T-helper 1 cell treated with Interleukin-12 subunit alpha and Interleukin-12 subunit beta and Interleukin-4 antibody, amounts not matched to agents 30 μg/mL and 1 μg/mL, for 36 hours (primary cell): ENCODE data around the gene MYL12B.

Source experiments
- H3K27ac Mint-ChIP-seq: one replicate; pipeline ENCODE4 v1.8.0; 2021; ENCODE audit warnings: mild to moderate bottlenecking, mixed read lengths
- H3K27me3 Mint-ChIP-seq: one replicate; pipeline ENCODE4 v1.8.0; 2021; ENCODE audit warnings: low read depth, mixed read lengths
- H3K36me3 Mint-ChIP-seq: one replicate; pipeline ENCODE4 v1.8.0; 2021; ENCODE audit warnings: low read depth, mixed read lengths
- H3K4me1 Mint-ChIP-seq: one replicate; pipeline ENCODE4 v1.8.0; 2021; ENCODE audit warnings: low read depth, mixed read lengths
- H3K4me3 Mint-ChIP-seq: one replicate; pipeline ENCODE4 v1.8.0; 2021; ENCODE audit warnings: mild to moderate bottlenecking, moderate library complexity, mixed read lengths
- H3K9me3 Mint-ChIP-seq: one replicate; pipeline ENCODE4 v1.8.0; 2021; ENCODE audit warnings: mixed read lengths

Gene MYL12B

GRCh38 chr18:3248062-3248657, 13.8 kb upstream of the MYL12B start:
- Mint-ChIP-seq H3K27ac (peak overlapping the region; percentile 95), H3K4me1 (peaks cover 42% of the 10 kb centered on the region), H3K9me3 (no peaks in the 10 kb centered on the region), H3K27me3 (no peaks in the 10 kb centered on the region), H3K4me3 (peak overlapping the region; percentile 86), H3K36me3 (peaks cover 42% of the 10 kb centered on the region)

DNA sequence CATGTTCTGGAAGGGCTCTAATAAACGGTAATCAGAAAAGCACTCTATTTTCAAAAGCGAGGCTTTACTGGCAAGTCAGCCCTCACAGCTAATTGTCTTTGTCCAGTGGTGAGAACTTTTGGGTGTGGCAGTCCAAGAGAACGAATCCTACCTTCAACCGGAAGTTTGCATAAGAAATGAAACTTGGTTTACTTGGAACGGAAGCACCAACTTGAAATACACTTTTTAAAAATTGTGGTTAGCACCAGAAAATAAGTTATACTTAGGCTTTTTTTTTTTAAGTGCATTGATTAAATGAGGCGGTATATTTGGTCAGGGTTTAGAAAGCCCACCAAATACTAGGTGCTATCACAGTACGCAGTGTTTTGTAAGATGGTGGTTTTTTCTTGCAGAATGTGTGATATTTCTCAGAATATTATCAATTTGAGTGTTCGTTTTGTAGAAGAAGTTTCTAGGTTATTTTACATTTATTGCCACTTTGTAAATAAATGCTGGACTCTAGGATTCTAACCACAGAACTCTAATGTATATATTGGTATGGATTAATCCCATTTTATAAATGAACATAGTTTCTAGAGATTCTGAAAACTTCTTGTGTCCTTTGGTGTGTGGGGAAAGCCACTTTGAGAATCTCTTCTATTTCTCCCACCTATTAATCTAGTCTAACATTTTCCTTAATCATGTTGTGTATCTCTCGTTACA, 13.1 kb upstream of the MYL12B start:
- H3K27ac Mint-ChIP-seq = peak overlapping the region; percentile 95
- peak overlapping the region; percentile 86 for H3K4me3 Mint-ChIP-seq
- H3K4me1 Mint-ChIP-seq = peaks cover 48% of the 10 kb centered on the region
- no peaks in the 10 kb centered on the region for H3K9me3 Mint-ChIP-seq
- peaks cover 48% of the 10 kb centered on the region for H3K36me3 Mint-ChIP-seq
- H3K27me3 Mint-ChIP-seq = no peaks in the 10 kb centered on the region

- Mint-ChIP-seq H3K4me3 (peak overlapping the region; percentile 86), H3K27ac (peak overlapping the region; percentile 88), H3K4me1 (peaks cover 54% of the 10 kb centered on the region), H3K9me3 (no peaks in the 10 kb centered on the region), H3K36me3 (peaks cover 58% of the 10 kb centered on the region), H3K27me3 (no peaks in the 10 kb centered on the region)
These were observed 11.5 kb upstream of the MYL12B start for GRCh38 chr18:3250237-3251107.

DNA sequence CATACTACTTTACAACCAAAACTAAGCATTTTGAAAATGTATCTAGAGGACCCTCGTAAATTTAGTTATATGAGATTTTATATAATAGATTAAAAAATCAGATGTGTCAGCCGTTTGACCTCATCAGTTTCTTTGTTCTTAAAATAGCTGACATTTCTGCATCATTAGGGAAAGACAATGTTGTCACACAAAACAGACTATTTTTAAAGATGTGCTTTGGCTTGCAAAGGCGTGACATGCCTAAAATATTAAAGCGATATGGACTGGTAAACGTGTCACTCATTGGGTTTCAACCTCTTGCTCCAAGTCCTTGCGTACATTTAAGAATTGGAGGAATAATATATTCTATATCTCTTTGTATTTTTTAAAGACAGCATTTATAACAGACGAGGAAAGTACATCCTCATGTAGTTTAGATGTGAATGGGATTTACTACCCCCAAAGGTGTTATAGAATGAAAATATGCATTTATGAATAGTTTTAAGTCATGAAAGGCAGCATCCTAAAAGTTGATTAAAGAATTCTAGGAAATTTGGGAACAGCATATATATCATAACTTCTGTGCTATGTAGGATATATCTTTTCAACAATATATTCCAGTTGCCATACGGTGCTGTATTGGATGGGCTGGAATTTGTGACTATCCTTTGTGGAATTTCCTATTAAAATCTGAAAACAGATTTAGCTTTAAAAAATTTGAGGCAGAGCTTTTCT, 10.5 kb upstream of the MYL12B start:
- Mint-ChIP-seq H3K27me3 (no peaks in the 10 kb centered on the region), H3K4me3 (peak overlapping the region; percentile 21), H3K4me1 (peaks cover 55% of the 10 kb centered on the region), H3K9me3 (no peaks in the 10 kb centered on the region), H3K27ac (no peak overlapping the region), H3K36me3 (peaks cover 64% of the 10 kb centered on the region)

- Mint-ChIP-seq H3K27ac (no peak overlapping the region), H3K4me3 (peak overlapping the region; percentile 14), H3K27me3 (no peaks in the 10 kb centered on the region), H3K36me3 (peaks cover 68% of the 10 kb centered on the region), H3K9me3 (no peaks in the 10 kb centered on the region), H3K4me1 (peaks cover 60% of the 10 kb centered on the region)
These were observed 10.0 kb upstream of the MYL12B start for GRCh38 chr18:3251963-3252277.

- Mint-ChIP-seq H3K27me3 (no peaks in the 10 kb centered on the region), H3K4me1 (peaks cover 69% of the 10 kb centered on the region), H3K27ac (no peak overlapping the region), H3K4me3 (peak overlapping the region; percentile 9), H3K36me3 (peaks cover 77% of the 10 kb centered on the region), H3K9me3 (no peaks in the 10 kb centered on the region)
These were observed 9.1 kb upstream of the MYL12B start for GRCh38 chr18:3252843-3253242.

DNA sequence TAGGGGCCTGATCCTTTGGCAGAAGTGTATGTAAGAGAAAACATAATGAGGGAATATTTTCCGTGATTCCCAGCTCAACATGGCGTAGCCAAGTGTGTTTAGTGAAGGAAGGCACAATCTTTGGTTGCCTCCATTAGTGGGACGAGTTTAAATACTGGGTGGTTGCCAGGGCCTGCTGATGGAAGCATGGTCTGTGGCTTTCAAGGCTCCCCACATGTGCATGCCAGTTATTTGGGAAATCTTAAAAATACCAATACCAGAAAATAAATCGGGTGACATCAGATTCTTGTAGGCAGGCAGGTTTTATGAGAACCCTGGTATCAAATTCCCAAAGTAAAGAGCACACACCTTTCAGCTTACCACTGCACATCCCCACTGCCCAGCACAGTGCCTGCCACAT, 7.2 kb upstream of the MYL12B start:
- H3K27me3 Mint-ChIP-seq = no peaks in the 10 kb centered on the region

GRCh38 chr18:3255611-3256165, 6.2 kb upstream of the MYL12B start:
- Mint-ChIP-seq H3K27me3 (no peaks in the 10 kb centered on the region), H3K9me3 (no peaks in the 10 kb centered on the region), H3K4me3 (no peak overlapping the region), H3K27ac (peak overlapping the region; percentile 41), H3K4me1 (peaks cover 80% of the 10 kb centered on the region), H3K36me3 (peaks cover 63% of the 10 kb centered on the region)

More for the DNA sequence above, 7.2 kb upstream of the MYL12B start:
- Mint-ChIP-seq H3K4me1 (peaks cover 82% of the 10 kb centered on the region), H3K4me3 (no peak overlapping the region), H3K27ac (peak overlapping the region; percentile 31), H3K36me3 (peaks cover 71% of the 10 kb centered on the region), H3K9me3 (no peaks in the 10 kb centered on the region)

DNA sequence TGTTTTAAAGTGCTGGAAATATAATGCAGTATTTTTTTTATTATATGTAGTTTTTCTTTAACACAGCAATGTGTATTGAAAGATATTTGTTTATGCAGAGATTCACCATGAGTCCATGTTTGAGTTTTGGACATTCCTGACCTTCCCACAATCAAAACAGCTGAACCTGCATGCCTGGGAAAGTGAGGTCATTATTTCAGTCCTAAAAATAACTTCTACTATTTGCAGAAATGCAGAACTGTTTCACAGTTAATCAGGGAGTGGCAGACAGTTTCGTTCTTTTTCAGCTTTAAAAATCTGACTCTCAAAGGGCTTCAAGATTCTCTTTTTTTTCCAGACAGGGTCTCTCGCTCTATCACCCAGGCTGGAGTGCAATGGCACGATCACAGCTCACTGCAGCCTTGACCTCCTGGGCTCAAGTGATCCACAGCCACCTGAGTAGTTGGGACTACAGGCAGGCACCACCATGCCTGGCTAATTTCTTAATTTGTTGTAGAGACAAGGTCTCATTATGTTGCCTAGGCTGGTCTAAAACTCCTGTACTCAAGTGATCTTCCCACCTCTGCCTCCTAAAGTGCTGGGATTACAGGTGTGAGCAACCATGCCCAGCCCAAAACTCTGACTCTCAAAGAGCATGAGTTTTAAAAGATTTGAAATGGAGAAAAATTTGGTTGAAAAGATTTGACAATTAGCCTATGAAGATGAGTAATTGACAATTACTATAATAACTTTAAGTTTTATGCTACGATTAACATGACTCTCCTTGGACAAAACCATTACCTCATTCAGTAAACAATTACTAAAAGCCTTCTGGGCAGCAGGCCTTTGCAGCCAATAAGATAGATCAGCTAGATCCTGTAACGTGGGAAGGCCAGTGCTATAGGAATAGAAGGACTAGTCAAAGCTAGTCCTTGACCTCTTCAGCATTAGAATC, 5.0 kb upstream of the MYL12B start:
- Mint-ChIP-seq H3K27me3 (no peaks in the 10 kb centered on the region), H3K27ac (no peak overlapping the region), H3K4me1 (peaks cover 76% of the 10 kb centered on the region), H3K4me3 (no peak overlapping the region), H3K36me3 (peaks cover 64% of the 10 kb centered on the region), H3K9me3 (no peaks in the 10 kb centered on the region)

DNA sequence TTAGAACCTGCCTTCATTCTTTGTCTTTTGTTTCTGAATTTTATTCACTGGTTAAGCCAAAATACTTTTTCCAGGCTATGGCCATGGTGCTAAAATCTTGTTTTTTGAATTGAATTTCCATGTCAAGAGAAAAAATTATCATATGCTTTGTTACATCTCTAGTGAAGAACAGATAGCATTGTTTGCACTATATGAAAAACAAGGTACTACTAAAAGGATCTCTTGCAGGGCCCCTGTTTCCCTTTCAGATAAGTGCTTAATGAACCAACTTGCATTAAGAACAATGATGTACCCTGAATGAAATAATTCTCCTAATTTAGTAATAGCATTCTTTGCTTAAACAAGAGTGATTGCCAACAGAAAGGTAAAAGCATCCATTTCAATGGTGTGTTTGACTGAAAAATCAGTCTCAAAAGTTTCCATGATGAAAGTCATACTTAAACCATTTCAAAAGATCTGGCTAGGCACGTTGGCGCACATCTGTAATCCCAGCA, 4.3 kb upstream of the MYL12B start:
- no peaks in the 10 kb centered on the region for H3K27me3 Mint-ChIP-seq
- peaks cover 63% of the 10 kb centered on the region for H3K36me3 Mint-ChIP-seq
- no peaks in the 10 kb centered on the region for H3K9me3 Mint-ChIP-seq
- H3K27ac Mint-ChIP-seq = peak overlapping the region; percentile 81
- peak overlapping the region; percentile 23 for H3K4me3 Mint-ChIP-seq
- H3K4me1 Mint-ChIP-seq = peaks cover 74% of the 10 kb centered on the region

DNA sequence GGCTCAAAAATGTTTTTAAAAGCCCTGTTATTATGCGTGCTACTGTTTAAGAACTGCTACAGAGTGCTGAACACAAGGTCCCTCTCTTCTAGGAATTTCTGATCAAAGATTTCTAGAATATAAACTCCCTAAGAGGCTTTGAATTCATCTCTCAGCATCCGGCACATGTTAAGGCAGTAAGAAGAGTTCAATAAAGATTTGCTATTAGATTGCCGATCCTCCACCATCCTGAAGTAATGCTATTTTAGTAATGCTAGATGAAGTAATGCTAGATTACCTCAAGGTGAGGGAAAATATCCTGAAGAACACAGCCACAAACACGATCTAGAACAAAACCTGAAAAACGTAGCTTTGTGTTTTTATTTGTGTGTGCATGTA, 949 bp upstream of the MYL12B start:
- no peaks in the 10 kb centered on the region for H3K27me3 Mint-ChIP-seq
- H3K27ac Mint-ChIP-seq = peak overlapping the region; percentile 99
- no peaks in the 10 kb centered on the region for H3K9me3 Mint-ChIP-seq
- H3K36me3 Mint-ChIP-seq = peaks cover 37% of the 10 kb centered on the region
- H3K4me3 Mint-ChIP-seq = peak overlapping the region; percentile 96
- peaks cover 75% of the 10 kb centered on the region for H3K4me1 Mint-ChIP-seq

- H3K27me3 Mint-ChIP-seq = no peaks in the 10 kb centered on the region
- peak overlapping the region; percentile 70 for H3K27ac Mint-ChIP-seq
- peak overlapping the region; percentile 89 for H3K4me3 Mint-ChIP-seq
These were observed 550 bp downstream of the MYL12B start for GRCh38 chr18:3262234-3263131.

More at GRCh38 chr18:3262234-3263131, 550 bp downstream of the MYL12B start:
- Mint-ChIP-seq H3K36me3 (peaks cover 27% of the 10 kb centered on the region), H3K9me3 (no peaks in the 10 kb centered on the region), H3K4me1 (peaks cover 73% of the 10 kb centered on the region)
